Measurements from ENCODE around the gene NPAS2.

NPAS2 gene

DNA sequence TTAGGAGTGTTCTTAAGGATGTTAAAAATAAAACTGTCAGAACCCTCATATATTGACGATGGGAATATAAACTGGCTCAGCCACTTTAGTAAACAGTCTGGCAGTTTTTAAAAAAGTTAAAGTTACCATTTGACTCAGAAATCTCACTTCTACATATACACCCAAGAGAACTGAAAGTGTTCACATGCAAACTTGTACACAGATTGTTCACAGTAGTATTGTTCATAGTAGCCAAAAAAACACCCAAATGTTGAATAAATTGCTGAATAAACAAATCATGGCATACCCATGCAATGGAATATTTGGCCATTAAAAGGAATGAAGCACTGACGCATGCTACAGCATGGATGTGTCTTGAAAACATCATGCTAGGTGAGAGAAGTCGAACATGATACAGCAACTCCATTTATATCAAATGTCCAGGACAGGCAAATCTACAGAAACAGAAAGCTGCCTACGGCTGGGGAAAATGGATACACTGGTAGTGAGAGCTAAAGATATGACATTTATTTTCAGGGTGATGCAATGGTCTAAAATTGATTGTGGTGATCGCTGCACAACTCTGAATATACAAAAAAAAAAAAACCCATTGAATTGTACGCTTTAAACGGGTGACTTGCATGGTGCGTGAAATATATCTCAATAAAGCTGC, 192.2 kb downstream of the NPAS2 start:
- no peak overlapping the region for H3K9ac ChIP-seq (ENCODE audit: low read depth, low read length)
- peaks cover 2% of the 10 kb centered on the region; the same call in 1 of the 2 replicates for H3K9me3 ChIP-seq (ENCODE audit: control insufficient read depth, insufficient read depth, low read length)
- peaks cover 3% of the 10 kb centered on the region for H3K36me3 ChIP-seq (ENCODE audit: insufficient read depth, low read length)
- no peaks in the 10 kb centered on the region for H3K4me1 ChIP-seq (ENCODE audit: insufficient read depth, low read length)

DNA sequence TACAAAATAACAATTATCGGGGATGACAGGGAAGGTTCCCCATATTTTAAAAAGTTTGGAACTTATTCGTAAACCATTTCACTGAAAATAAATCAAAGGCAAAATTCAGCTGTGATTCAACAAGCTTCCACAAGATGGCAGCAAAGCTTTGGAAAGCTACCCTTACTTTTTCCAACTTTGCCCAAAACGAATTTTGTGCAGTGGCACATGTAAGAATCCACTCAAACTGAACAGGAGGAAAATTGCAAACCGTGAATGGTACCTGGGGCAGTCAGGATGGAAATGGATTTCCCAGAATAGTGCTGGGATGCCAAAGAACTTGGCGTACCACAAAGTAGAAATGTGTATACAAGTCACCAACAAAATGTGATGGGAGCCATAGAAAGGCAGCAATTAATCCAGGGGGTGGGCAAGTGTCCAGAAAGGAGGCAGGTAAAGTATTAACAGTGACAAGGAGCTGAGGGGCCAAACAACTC, 192.8 kb downstream of the NPAS2 start:
- Histone ChIP-seq H3K9ac (ENCODE audit: low read depth, low read length) (no peak overlapping the region), H3K36me3 (ENCODE audit: insufficient read depth, low read length) (no peaks in the 10 kb centered on the region; the same call in none of the 2 replicates), H3K4me1 (ENCODE audit: insufficient read depth, low read length) (no peaks in the 10 kb centered on the region), H3K9me3 (ENCODE audit: control insufficient read depth, insufficient read depth, low read length) (peaks cover 2% of the 10 kb centered on the region; the same call in 1 of the 2 replicates)

DNA sequence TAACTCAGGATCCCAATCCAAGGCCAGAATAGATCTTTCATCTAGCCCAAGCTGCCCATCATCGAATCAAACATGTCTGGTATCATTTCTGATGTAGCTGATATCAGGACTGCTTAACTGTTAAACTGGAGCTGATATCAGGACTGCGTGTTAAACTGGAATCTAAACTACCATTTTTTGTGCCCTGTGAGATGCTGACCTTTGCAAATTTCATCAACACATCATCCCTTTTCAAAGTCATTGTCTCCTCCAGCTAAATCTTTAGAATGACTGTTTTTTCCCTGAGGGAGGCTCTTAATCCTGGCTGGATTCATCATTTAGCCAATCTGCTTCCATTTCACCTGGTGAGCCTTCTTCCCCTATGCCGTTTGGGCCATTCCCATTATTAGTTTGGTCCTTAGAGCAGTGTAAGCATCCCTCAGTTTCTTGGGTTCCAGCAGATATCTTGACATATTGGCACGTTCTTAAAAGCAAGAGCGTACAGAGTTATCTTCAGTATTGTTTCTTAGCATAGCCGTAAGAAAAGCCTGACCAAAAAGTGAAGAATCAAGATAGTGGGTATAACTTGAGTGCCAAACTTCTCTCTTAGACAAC, 194.4 kb downstream of the NPAS2 start:
- no peak overlapping the region for H3K9ac ChIP-seq (ENCODE audit: low read depth, low read length)
- peaks cover 2% of the 10 kb centered on the region; the same call in 1 of the 2 replicates for H3K9me3 ChIP-seq (ENCODE audit: control insufficient read depth, insufficient read depth, low read length)
- H3K36me3 ChIP-seq (ENCODE audit: insufficient read depth, low read length) = peaks cover 5% of the 10 kb centered on the region
- no peaks in the 10 kb centered on the region for H3K4me1 ChIP-seq (ENCODE audit: insufficient read depth, low read length)

DNA sequence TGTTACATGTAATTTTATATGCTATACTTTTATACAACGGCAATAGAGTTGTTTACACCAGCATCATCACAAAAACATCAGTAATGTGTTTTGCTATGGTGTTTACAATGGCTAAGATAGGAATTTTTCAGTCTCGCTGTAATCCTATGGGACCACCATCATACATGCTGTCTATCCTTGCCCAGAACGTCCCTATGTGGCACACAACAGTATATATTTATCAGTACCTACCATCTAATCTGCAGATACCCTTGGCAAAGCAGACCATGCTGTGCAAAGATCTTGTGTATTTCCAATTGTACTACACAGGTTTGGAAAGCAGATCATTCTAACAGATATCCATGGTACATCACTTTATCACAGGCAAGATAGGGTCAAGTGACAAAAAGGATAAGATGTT, 197.4 kb downstream of the NPAS2 start:
- H3K4me1 ChIP-seq (ENCODE audit: insufficient read depth, low read length) = no peaks in the 10 kb centered on the region
- H3K36me3 ChIP-seq (ENCODE audit: insufficient read depth, low read length) = peaks cover 5% of the 10 kb centered on the region
- peaks cover 2% of the 10 kb centered on the region; the same call in 1 of the 2 replicates for H3K9me3 ChIP-seq (ENCODE audit: control insufficient read depth, insufficient read depth, low read length)
- no peak overlapping the region for H3K9ac ChIP-seq (ENCODE audit: low read depth, low read length)

DNA sequence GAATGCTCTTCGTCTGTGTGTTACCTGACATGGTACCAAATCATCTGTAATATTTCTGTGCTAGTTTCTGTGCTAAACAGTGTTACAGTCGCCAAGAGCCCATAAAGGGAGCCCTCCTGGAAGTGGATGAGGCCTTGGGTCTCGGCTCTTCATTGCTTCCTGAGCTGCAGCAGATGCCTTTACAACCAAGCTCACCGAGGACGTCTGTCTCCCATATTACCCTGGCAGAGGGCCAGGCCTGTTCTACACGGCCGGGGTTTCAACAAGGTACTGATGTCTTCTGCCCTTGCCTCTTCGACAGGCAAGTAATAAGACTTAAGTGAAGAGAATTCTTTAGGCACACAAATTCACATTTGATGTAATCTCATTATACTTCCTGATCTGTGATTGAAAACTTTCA, 199.0 kb downstream of the NPAS2 start:
- H3K9me3 ChIP-seq (ENCODE audit: control insufficient read depth, insufficient read depth, low read length) = peaks cover 2% of the 10 kb centered on the region; the same call in 1 of the 2 replicates
- peaks cover 5% of the 10 kb centered on the region for H3K36me3 ChIP-seq (ENCODE audit: insufficient read depth, low read length)
- no peaks in the 10 kb centered on the region for H3K4me1 ChIP-seq (ENCODE audit: insufficient read depth, low read length)
- H3K9ac ChIP-seq (ENCODE audit: low read depth, low read length) = no peak overlapping the region

DNA sequence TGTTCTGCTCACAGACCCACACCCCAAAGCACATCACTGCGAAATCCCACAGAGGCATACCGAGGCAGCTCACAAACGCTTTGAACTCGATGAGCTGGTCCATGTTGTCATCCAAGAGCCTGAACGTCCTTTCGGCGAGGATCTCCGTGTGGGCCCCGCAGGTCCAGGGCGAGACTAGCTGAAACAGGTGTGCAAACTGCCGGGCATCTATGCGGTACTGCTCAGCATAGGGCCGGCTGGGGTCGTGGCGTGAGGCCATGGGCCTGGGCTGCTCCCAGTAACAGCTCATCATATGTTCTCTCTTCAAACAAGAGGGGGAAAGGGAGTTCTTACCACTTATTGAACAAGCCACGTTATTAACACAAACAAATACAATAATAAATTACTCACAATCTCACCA, 202.3 kb downstream of the NPAS2 start:
- no peaks in the 10 kb centered on the region for H3K9me3 ChIP-seq (ENCODE audit: control insufficient read depth, insufficient read depth, low read length)
- H3K36me3 ChIP-seq (ENCODE audit: insufficient read depth, low read length) = peaks cover 5% of the 10 kb centered on the region
- H3K4me1 ChIP-seq (ENCODE audit: insufficient read depth, low read length) = peaks cover 14% of the 10 kb centered on the region
- no peak overlapping the region for H3K9ac ChIP-seq (ENCODE audit: low read depth, low read length)

- Histone ChIP-seq H3K9me3 (ENCODE audit: control insufficient read depth, insufficient read depth, low read length) (no peaks in the 10 kb centered on the region), H3K9ac (ENCODE audit: low read depth, low read length) (no peak overlapping the region), H3K36me3 (ENCODE audit: insufficient read depth, low read length) (peaks cover 10% of the 10 kb centered on the region; the same call in 1 of the 2 replicates), H3K4me1 (ENCODE audit: insufficient read depth, low read length) (peaks cover 14% of the 10 kb centered on the region)
Observed at GRCh38 chr2:101023327-101024107, 203.6 kb downstream of the NPAS2 start.

DNA sequence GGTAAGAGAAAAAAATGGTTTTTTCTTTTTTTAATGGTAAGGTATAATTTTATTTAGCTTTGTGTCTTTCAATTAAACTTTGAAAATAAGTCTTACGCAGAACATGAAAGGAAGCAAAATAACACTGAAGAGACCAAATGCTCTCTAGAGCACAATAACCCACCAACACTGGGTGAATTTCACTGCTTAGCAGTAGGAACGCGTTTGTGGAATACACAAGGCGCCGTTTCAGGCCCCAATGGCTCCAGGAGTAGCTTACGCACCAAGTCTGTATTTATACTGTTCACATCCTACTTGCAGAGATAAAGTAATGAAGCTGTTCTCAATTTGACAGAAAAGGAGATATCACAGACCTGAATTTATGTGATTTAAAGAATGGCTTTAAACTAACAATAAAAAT, 205.6 kb downstream of the NPAS2 start:
- no peak overlapping the region for H3K9ac ChIP-seq (ENCODE audit: low read depth, low read length)
- H3K36me3 ChIP-seq (ENCODE audit: insufficient read depth, low read length) = peaks cover 8% of the 10 kb centered on the region; the same call in 1 of the 2 replicates
- no peaks in the 10 kb centered on the region for H3K9me3 ChIP-seq (ENCODE audit: control insufficient read depth, insufficient read depth, low read length)
- H3K4me1 ChIP-seq (ENCODE audit: insufficient read depth, low read length) = peaks cover 14% of the 10 kb centered on the region

GRCh38 chr2:101026253-101026701, 206.3 kb downstream of the NPAS2 start:
- Histone ChIP-seq H3K9me3 (ENCODE audit: control insufficient read depth, insufficient read depth, low read length) (no peaks in the 10 kb centered on the region), H3K9ac (ENCODE audit: low read depth, low read length) (no peak overlapping the region), H3K36me3 (ENCODE audit: insufficient read depth, low read length) (peaks cover 8% of the 10 kb centered on the region; the same call in 1 of the 2 replicates), H3K4me1 (ENCODE audit: insufficient read depth, low read length) (peaks cover 14% of the 10 kb centered on the region)

DNA sequence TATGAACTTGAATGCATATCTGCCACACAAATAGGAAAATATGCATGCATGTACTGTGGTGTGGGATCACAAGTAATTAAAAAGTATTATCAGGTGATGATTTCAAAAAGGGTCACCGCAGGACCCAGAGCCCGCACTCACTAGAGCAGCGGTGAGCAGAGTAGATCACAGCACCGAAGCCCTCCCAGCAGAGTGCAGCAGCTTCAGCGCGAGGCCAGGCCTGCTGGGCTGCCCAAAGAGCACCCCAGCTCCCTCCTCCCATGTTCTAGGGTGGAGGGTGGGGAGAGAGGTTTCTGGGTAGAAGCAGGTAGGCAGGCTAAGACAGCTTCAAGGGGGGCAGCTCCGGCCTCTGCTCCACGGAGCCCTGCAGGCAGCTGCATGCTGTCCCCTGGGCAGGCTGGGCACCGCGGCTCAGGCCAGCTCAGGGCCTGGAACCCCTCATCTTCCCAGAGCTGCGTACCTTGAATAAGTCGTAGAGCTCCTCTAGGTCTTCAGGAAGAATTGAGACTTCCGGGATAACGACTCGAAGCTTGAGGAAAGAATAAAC, 207.1 kb downstream of the NPAS2 start:
- no peak overlapping the region for H3K9ac ChIP-seq (ENCODE audit: low read depth, low read length)
- H3K36me3 ChIP-seq (ENCODE audit: insufficient read depth, low read length) = peaks cover 8% of the 10 kb centered on the region; the same call in 1 of the 2 replicates
- no peaks in the 10 kb centered on the region for H3K9me3 ChIP-seq (ENCODE audit: control insufficient read depth, insufficient read depth, low read length)
- peaks cover 14% of the 10 kb centered on the region for H3K4me1 ChIP-seq (ENCODE audit: insufficient read depth, low read length)

GRCh38 chr2:101027852-101028251, 207.9 kb downstream of the NPAS2 start:
- Histone ChIP-seq H3K4me1 (ENCODE audit: insufficient read depth, low read length) (peaks cover 14% of the 10 kb centered on the region), H3K36me3 (ENCODE audit: insufficient read depth, low read length) (peaks cover 8% of the 10 kb centered on the region; the same call in 1 of the 2 replicates), H3K9me3 (ENCODE audit: control insufficient read depth, insufficient read depth, low read length) (no peaks in the 10 kb centered on the region), H3K9ac (ENCODE audit: low read depth, low read length) (no peak overlapping the region)

GRCh38 chr2:101030866-101031554, 211.1 kb downstream of the NPAS2 start:
- Histone ChIP-seq H3K4me1 (ENCODE audit: insufficient read depth, low read length) (peaks cover 9% of the 10 kb centered on the region), H3K9ac (ENCODE audit: low read depth, low read length) (no peak overlapping the region), H3K36me3 (ENCODE audit: insufficient read depth, low read length) (peaks cover 8% of the 10 kb centered on the region), H3K9me3 (ENCODE audit: control insufficient read depth, insufficient read depth, low read length) (no peaks in the 10 kb centered on the region)

- peaks cover 8% of the 10 kb centered on the region for H3K36me3 ChIP-seq (ENCODE audit: insufficient read depth, low read length)
- no peak overlapping the region for H3K9ac ChIP-seq (ENCODE audit: low read depth, low read length)
- no peaks in the 10 kb centered on the region for H3K4me1 ChIP-seq (ENCODE audit: insufficient read depth, low read length)
- no peaks in the 10 kb centered on the region for H3K9me3 ChIP-seq (ENCODE audit: control insufficient read depth, insufficient read depth, low read length)
Observed at GRCh38 chr2:101032084-101032776, 212.3 kb downstream of the NPAS2 start.
